Jurkat, Clone E6-1 (cell line): ENCODE results near the gene MYBL2. TPM values are rescaled to one million over a fixed set of nuclear protein-coding genes. Genes with fewer than 3 reads are reported as not detected.
"Not testable (repeated sequence)": the region's sequence is repeated elsewhere in the genome, so short reads cannot be mapped to it uniquely, and the experiment has no call there.

Experiments
- DNase-seq: peaks from one replicate; pipeline ENCODE4 v3.0.0-alpha.2; 2011; ENCODE audit warnings: low read depth, low spot score
- H3K4me3 ChIP-seq: 2 replicates; pipeline ENCODE4 v1.5.1; 2011; ENCODE audit warnings: mild to moderate bottlenecking, low read length, control low read depth, moderate library complexity
- polyA plus RNA-seq: library from polyadenylated mRNA; unstranded; fragments of >200 nt; gene quantifications from one replicate; pipeline ENCODE4 v1.2.1, GENCODE V29; 2012; ENCODE audit warnings: missing spikeins; ENCODE audit not compliant: insufficient read length, insufficient read depth

Gene MYBL2
- 213 TPM for polyA plus RNA-seq

- DNase-seq: peak; percentile 62
- peak within 1 kb of the TSS; percentile 86 for H3K4me3 ChIP-seq
Observed at GRCh38 chr20:43666376-43667328, at the start of gene MYBL2. MYBL2 (plus strand) TSS chr20:43667114; CDS start chr20:43667284, 170 bp downstream.

GRCh38 chr20:43631598-43631997, 35.3 kb upstream of the MYBL2 start:
- no peak overlapping the region for H3K4me3 ChIP-seq
- DNase-seq: no peak

- no peak for DNase-seq
- no peak overlapping the region for H3K4me3 ChIP-seq
Observed at GRCh38 chr20:43636429-43636828, 30.5 kb upstream of the MYBL2 start.

- no peak overlapping the region for H3K4me3 ChIP-seq
- no peak for DNase-seq
Observed at GRCh38 chr20:43642548-43642947, 24.4 kb upstream of the MYBL2 start.

GRCh38 chr20:43650997-43651525, 15.9 kb upstream of the MYBL2 start:
- no peak overlapping the region for H3K4me3 ChIP-seq
- no peak for DNase-seq

- not testable (repeated sequence) for DNase-seq, H3K4me3 ChIP-seq
Observed at GRCh38 chr20:43651650-43652184, 15.2 kb upstream of the MYBL2 start.

GRCh38 chr20:43653966-43654365, 12.9 kb upstream of the MYBL2 start:
- H3K4me3 ChIP-seq: no peak overlapping the region
- DNase-seq: no peak

GRCh38 chr20:43655176-43655575, 11.7 kb upstream of the MYBL2 start:
- H3K4me3 ChIP-seq, DNase-seq: not testable (repeated sequence)

- no peak for DNase-seq
- H3K4me3 ChIP-seq: no peak overlapping the region
Observed at GRCh38 chr20:43655937-43656336, 11.0 kb upstream of the MYBL2 start.

GRCh38 chr20:43658069-43658722, 8.7 kb upstream of the MYBL2 start:
- DNase-seq: no peak
- H3K4me3 ChIP-seq: peak overlapping the region; percentile 92

- no peak for DNase-seq
- H3K4me3 ChIP-seq: no peak overlapping the region
Observed at GRCh38 chr20:43658723-43659419, 8.0 kb upstream of the MYBL2 start.

GRCh38 chr20:43662943-43663655, 3.8 kb upstream of the MYBL2 start:
- H3K4me3 ChIP-seq: no peak overlapping the region
- DNase-seq: no peak

GRCh38 chr20:43665466-43666176, 1.3 kb upstream of the MYBL2 start:
- no peak for DNase-seq
- no peak overlapping the region for H3K4me3 ChIP-seq

- peak overlapping the region; percentile 86 for H3K4me3 ChIP-seq
- no peak for DNase-seq
Observed at GRCh38 chr20:43667341-43668132, 623 bp downstream of the MYBL2 start.

- DNase-seq: no peak
- H3K4me3 ChIP-seq: no peak overlapping the region
Observed at GRCh38 chr20:43669332-43669731, 2.4 kb downstream of the MYBL2 start.

GRCh38 chr20:43670423-43670822, 3.5 kb downstream of the MYBL2 start:
- H3K4me3 ChIP-seq: no peak overlapping the region
- DNase-seq: no peak

- H3K4me3 ChIP-seq: no peak overlapping the region
- no peak for DNase-seq
Observed at GRCh38 chr20:43676368-43676767, 9.5 kb downstream of the MYBL2 start.
